IPS-20b (cell line): ENCODE results near the gene NOSTRIN.

ENCODE experiments used
- H3K27ac ChIP-seq: one replicate; pipeline ENCODE4 v1.5.1; 2013; ENCODE audit warnings: low read length
- H3K27me3 ChIP-seq: 2 replicates; pipeline ENCODE4 v1.6.1; 2013; ENCODE audit warnings: mild to moderate bottlenecking, low read length, inconsistent platforms; ENCODE audit not compliant: insufficient read depth
- H3K36me3 ChIP-seq: 2 replicates; pipeline ENCODE4 v1.6.1; 2013; ENCODE audit warnings: low read depth, mild to moderate bottlenecking, inconsistent platforms, low read length, moderate library complexity; ENCODE audit not compliant: insufficient read depth
- H3K4me1 ChIP-seq: 2 replicates; pipeline ENCODE4 v1.6.1; 2013; ENCODE audit warnings: mild to moderate bottlenecking, control low read depth, inconsistent platforms, low read length, moderate library complexity; ENCODE audit not compliant: insufficient read depth
- H3K4me3 ChIP-seq: 2 replicates; pipeline ENCODE4 v1.5.1; 2013; ENCODE audit warnings: mild to moderate bottlenecking, low read length, inconsistent platforms
- H3K9ac ChIP-seq: 2 replicates; pipeline ENCODE4 v1.6.1; 2013; ENCODE audit warnings: low read depth, mild to moderate bottlenecking, inconsistent platforms, low read length, moderate library complexity
- H3K9me3 ChIP-seq: 2 replicates; pipeline ENCODE4 v1.6.1; 2013; ENCODE audit warnings: mild to moderate bottlenecking, low read depth, low read length, inconsistent platforms; ENCODE audit not compliant: insufficient read depth

The NOSTRIN gene

GRCh38 chr2:168793596-168793995 lies 8.8 kb upstream of the NOSTRIN start:
- Histone ChIP-seq H3K4me3 (no peak overlapping the region), H3K4me1 (peaks cover 2% of the 10 kb centered on the region; the same call in 1 of the 2 replicates), H3K27me3 (no peaks in the 10 kb centered on the region), H3K9ac (no peak overlapping the region), H3K9me3 (no peaks in the 10 kb centered on the region), H3K36me3 (no peaks in the 10 kb centered on the region), H3K27ac (no peak overlapping the region)

- Histone ChIP-seq H3K36me3 (no peaks in the 10 kb centered on the region), H3K4me1 (peaks cover 12% of the 10 kb centered on the region), H3K4me3 (no peak overlapping the region), H3K9ac (no peak overlapping the region), H3K27me3 (no peaks in the 10 kb centered on the region), H3K9me3 (no peaks in the 10 kb centered on the region), H3K27ac (no peak overlapping the region)
These were observed 7.5 kb upstream of the NOSTRIN start for GRCh38 chr2:168794968-168795367.

- Histone ChIP-seq H3K9me3 (no peaks in the 10 kb centered on the region), H3K4me1 (peaks cover 12% of the 10 kb centered on the region), H3K4me3 (no peak overlapping the region), H3K9ac (no peak overlapping the region), H3K27ac (no peak overlapping the region), H3K36me3 (no peaks in the 10 kb centered on the region), H3K27me3 (no peaks in the 10 kb centered on the region)
These were observed 6.3 kb upstream of the NOSTRIN start for GRCh38 chr2:168796090-168796577.

- Histone ChIP-seq H3K27ac (no peak overlapping the region), H3K36me3 (no peaks in the 10 kb centered on the region), H3K9me3 (no peaks in the 10 kb centered on the region)
These were observed 5.7 kb upstream of the NOSTRIN start for GRCh38 chr2:168796583-168797285.

GRCh38 chr2:168797286-168797655 lies 5.2 kb upstream of the NOSTRIN start:
- Histone ChIP-seq H3K4me3 (no peak overlapping the region), H3K9ac (no peak overlapping the region), H3K27ac (no peak overlapping the region), H3K27me3 (no peaks in the 10 kb centered on the region), H3K36me3 (no peaks in the 10 kb centered on the region), H3K4me1 (peaks cover 19% of the 10 kb centered on the region), H3K9me3 (no peaks in the 10 kb centered on the region)

More at GRCh38 chr2:168796583-168797285, 5.7 kb upstream of the NOSTRIN start:
- no peaks in the 10 kb centered on the region for H3K27me3 ChIP-seq
- H3K9ac ChIP-seq: no peak overlapping the region
- no peak overlapping the region for H3K4me3 ChIP-seq
- peaks cover 14% of the 10 kb centered on the region for H3K4me1 ChIP-seq

GRCh38 chr2:168798076-168798887 lies 4.2 kb upstream of the NOSTRIN start:
- Histone ChIP-seq H3K27me3 (no peaks in the 10 kb centered on the region), H3K27ac (no peak overlapping the region), H3K9ac (peak overlapping the region; percentile 42; the same call in 1 of the 2 replicates), H3K4me3 (peak overlapping the region; percentile 28; the same call in 1 of the 2 replicates), H3K9me3 (no peaks in the 10 kb centered on the region), H3K4me1 (peaks cover 25% of the 10 kb centered on the region), H3K36me3 (no peaks in the 10 kb centered on the region)

- Histone ChIP-seq H3K27me3 (no peaks in the 10 kb centered on the region), H3K9me3 (no peaks in the 10 kb centered on the region), H3K27ac (no peak overlapping the region), H3K36me3 (no peaks in the 10 kb centered on the region), H3K4me3 (peak overlapping the region; percentile 28; the same call in 1 of the 2 replicates), H3K9ac (peak overlapping the region; percentile 42; the same call in 1 of the 2 replicates), H3K4me1 (peaks cover 25% of the 10 kb centered on the region)
These were observed 3.5 kb upstream of the NOSTRIN start for GRCh38 chr2:168798888-168799410.

- Histone ChIP-seq H3K4me1 (peaks cover 25% of the 10 kb centered on the region), H3K9ac (no peak overlapping the region), H3K9me3 (no peaks in the 10 kb centered on the region), H3K27me3 (no peaks in the 10 kb centered on the region), H3K36me3 (no peaks in the 10 kb centered on the region), H3K4me3 (0 out of 2 replicates have a peak overlapping the region, but pooled peaks have one; percentile 18), H3K27ac (no peak overlapping the region)
These were observed 966 bp upstream of the NOSTRIN start for GRCh38 chr2:168801471-168801870.

GRCh38 chr2:168802859-168803725 lies 655 bp downstream of the NOSTRIN start:
- H3K27me3 ChIP-seq: no peaks in the 10 kb centered on the region

GRCh38 chr2:168804214-168804613 lies 1.8 kb downstream of the NOSTRIN start:
- H3K4me3 ChIP-seq: no peak overlapping the region
- no peaks in the 10 kb centered on the region for H3K36me3 ChIP-seq
- H3K27ac ChIP-seq: no peak overlapping the region
- H3K4me1 ChIP-seq: peaks cover 17% of the 10 kb centered on the region
- H3K9ac ChIP-seq: no peak overlapping the region
- no peaks in the 10 kb centered on the region for H3K27me3 ChIP-seq
- H3K9me3 ChIP-seq: no peaks in the 10 kb centered on the region

More at GRCh38 chr2:168802859-168803725, 655 bp downstream of the NOSTRIN start:
- H3K4me3 ChIP-seq: no peak overlapping the region
- no peak overlapping the region for H3K9ac ChIP-seq
- no peak overlapping the region for H3K27ac ChIP-seq
- H3K36me3 ChIP-seq: no peaks in the 10 kb centered on the region
- no peaks in the 10 kb centered on the region for H3K9me3 ChIP-seq
- peaks cover 25% of the 10 kb centered on the region for H3K4me1 ChIP-seq

- H3K4me1 ChIP-seq: peaks cover 13% of the 10 kb centered on the region
These were observed 3.2 kb downstream of the NOSTRIN start for GRCh38 chr2:168805615-168806014.

More at GRCh38 chr2:168805615-168806014, 3.2 kb downstream of the NOSTRIN start:
- no peak overlapping the region for H3K27ac ChIP-seq
- no peaks in the 10 kb centered on the region for H3K36me3 ChIP-seq
- H3K9ac ChIP-seq: no peak overlapping the region
- no peaks in the 10 kb centered on the region for H3K9me3 ChIP-seq
- no peak overlapping the region for H3K4me3 ChIP-seq
- H3K27me3 ChIP-seq: no peaks in the 10 kb centered on the region
